HepG2 (cell line): ENCODE data around the gene OST4. TPM values are rescaled to one million over a fixed set of nuclear protein-coding genes. Genes with fewer than 3 reads are reported as not detected.
A peak's percentile ranks its signal among the peaks of the same experiment; 100 is the strongest.

ENCODE experiments used
- CCDC6 ChIP-seq: sonication (generic); formaldehyde crosslinking; IDR thresholded peaks from 2 replicates; pipeline ENCODE4 v1.8.1; 2022; ENCODE audit warnings: mild to moderate bottlenecking, missing genetic modification reagents, moderate library complexity
- CREM ChIP-seq, 2 experiments: sonication (generic) in 1 of 2; formaldehyde crosslinking in 1 of 2; IDR thresholded peaks; 2 replicates each; pipeline versions ENCODE4 v1.4.0 to v1.6.1; 2016 to 2020; ENCODE audit warnings: antibody characterized with exemption in 1 of 2, mild to moderate bottlenecking in 1 of 2, missing genetic modification reagents in 1 of 2
- DBP ChIP-seq: sonication (generic); formaldehyde crosslinking; IDR thresholded peaks from 2 replicates; pipeline ENCODE4 v1.4.0; 2020; ENCODE audit warnings: missing genetic modification reagents; ENCODE audit errors: not compliant biosample characterization
- DDIT3 ChIP-seq: sonication (generic); formaldehyde crosslinking; IDR thresholded peaks from 2 replicates; pipeline ENCODE4 v1.4.0; 2020; ENCODE audit warnings: mild to moderate bottlenecking, missing genetic modification reagents
- DRAP1 ChIP-seq: IDR thresholded peaks from 2 replicates; pipeline ENCODE4 v1.6.1; 2016; ENCODE audit warnings: missing genetic modification reagents, missing compliant biosample characterization
- GLMP ChIP-seq: sonication (generic); formaldehyde crosslinking; IDR thresholded peaks from 2 replicates; pipeline ENCODE4 v1.9.0; 2021; ENCODE audit warnings: missing genetic modification reagents, mild to moderate bottlenecking, borderline replicate concordance
- GRHL1 ChIP-seq: sonication (generic); formaldehyde crosslinking; conservative IDR thresholded peaks from 2 replicates; pipeline ENCODE4 v1.8.0; 2022; ENCODE audit warnings: missing genetic modification reagents
- HNRNPH1 ChIP-seq: fragments of 200-400 bp; formaldehyde crosslinking; optimal IDR thresholded peaks from 2 replicates; pipeline ENCODE3; 2017; ENCODE audit warnings: mild to moderate bottlenecking, low read depth, low read length
- JUND ChIP-seq: sonication (generic); formaldehyde crosslinking; IDR thresholded peaks from 2 replicates; pipeline ENCODE4 v1.8.0; 2022; ENCODE audit warnings: mild to moderate bottlenecking, missing genetic modification reagents
- MAF1 ChIP-seq: sonication (generic); formaldehyde crosslinking; IDR thresholded peaks from 2 replicates; pipeline ENCODE4 v1.5.0; 2020; ENCODE audit warnings: missing genetic modification reagents, borderline replicate concordance
- MLLT10 ChIP-seq: sonication (generic); formaldehyde crosslinking; IDR thresholded peaks from 2 replicates; pipeline ENCODE4 v1.4.0; 2020; ENCODE audit warnings: missing genetic modification reagents
- MXI1 ChIP-seq: IDR thresholded peaks from 3 replicates; pipeline ENCODE4 v1.6.1; 2012; ENCODE audit warnings: low read depth, low read length, inconsistent platforms, borderline replicate concordance
- NR1H2 ChIP-seq: sonication (generic); formaldehyde crosslinking; IDR thresholded peaks from 2 replicates; pipeline ENCODE4 v1.8.1; 2022; ENCODE audit warnings: low read depth, missing genetic modification reagents, borderline replicate concordance
- SALL1 ChIP-seq: sonication (generic); formaldehyde crosslinking; IDR thresholded peaks from 2 replicates; pipeline ENCODE4 v1.8.0; 2022; ENCODE audit warnings: mild to moderate bottlenecking, missing genetic modification reagents
- SRF ChIP-seq: IDR thresholded peaks from 2 replicates; pipeline ENCODE4 v1.6.1; 2011; ENCODE audit warnings: mild to moderate bottlenecking, low read depth, low read length, moderate library complexity
- TCF12 ChIP-seq, 2 experiments: fragments of 450-650 bp in 1 of 2; sonication (generic) in 1 of 2; formaldehyde crosslinking in 1 of 2; IDR thresholded peaks; 2 replicates each; pipeline versions ENCODE4 v1.6.1 to v1.8.0; 2017 to 2022; ENCODE audit warnings: antibody characterized with exemption in 1 of 2, mild to moderate bottlenecking in 1 of 2, missing genetic modification reagents in 1 of 2, moderate library complexity in 1 of 2
- ZFY ChIP-seq: sonication (generic); formaldehyde crosslinking; IDR thresholded peaks from 2 replicates; pipeline ENCODE4 v1.4.0; 2020; ENCODE audit warnings: missing genetic modification reagents
- ZNF275 ChIP-seq: sonication (generic); formaldehyde crosslinking; IDR thresholded peaks from 2 replicates; pipeline ENCODE4 v1.8.0; 2022; ENCODE audit warnings: missing genetic modification reagents, mild to moderate bottlenecking, inconsistent platforms, borderline replicate concordance
- ZNF30 ChIP-seq: sonication (generic); formaldehyde crosslinking; IDR thresholded peaks from 2 replicates; pipeline ENCODE4 v1.5.0; 2020; ENCODE audit warnings: mild to moderate bottlenecking, missing genetic modification reagents
- ZNF33B ChIP-seq: sonication (generic); formaldehyde crosslinking; IDR thresholded peaks from 2 replicates; pipeline ENCODE4 v1.5.1; 2020; ENCODE audit warnings: mild to moderate bottlenecking, missing genetic modification reagents
- ZNF44 ChIP-seq: sonication (generic); formaldehyde crosslinking; IDR thresholded peaks from 2 replicates; pipeline ENCODE4 v1.5.1; 2020; ENCODE audit warnings: mild to moderate bottlenecking, missing genetic modification reagents
- ZNF496 ChIP-seq: sonication (generic); formaldehyde crosslinking; IDR thresholded peaks from 2 replicates; pipeline ENCODE4 v1.8.1; 2023; ENCODE audit warnings: mild to moderate bottlenecking, moderate library complexity, missing genetic modification reagents; ENCODE audit not compliant: insufficient replicate concordance
- ZNF761 ChIP-seq: sonication (generic); formaldehyde crosslinking; conservative IDR thresholded peaks from 2 replicates; pipeline ENCODE4 v1.4.0; 2020; ENCODE audit warnings: mild to moderate bottlenecking, missing genetic modification reagents
- polyA plus RNA-seq, 8 experiments: library from polyadenylated mRNA; depleted of rRNA in 3 of 8; stranded (reverse) in 7 of 8; unstranded in 1 of 8; fragments of >200 nt; fragmentation: Illumina TruSeq in 4 of 8; extraction: Trizol in 4 of 8; gene quantifications; 2 replicates each; pipeline versions ENCODE4 v1.2.1 to v1.2.3, GENCODE V29; 2011 to 2016; ENCODE audit warnings: low read depth in 4 of 8, missing spikeins in 1 of 8, mixed read lengths in 1 of 8; ENCODE audit not compliant: insufficient read depth in 1 of 8
- total RNA-seq, 5 experiments: library from RNA; depleted of rRNA; stranded (reverse); fragments of >200 nt; fragmentation: Illumina TruSeq; extraction: Trizol; gene quantifications; 2 replicates each; pipeline ENCODE4 v1.2.3, GENCODE V29; 2016; ENCODE audit warnings: low read depth in 1 of 5

OST4 gene
- total and polyA plus RNA-seq, 2 of the 13 experiments (the other 11 are each of a cell fraction or from before 2014, with no cell fraction given), result 498 to 584 TPM

GRCh38 chr2:27050281-27050995, 21.0 kb downstream of the OST4 start (continued):
- TF ChIP-seq GRHL1 (CRISPR knock-in tag) (no peak; the same call in 1 of the 2 replicates), HNRNPH1 (no peak), ZNF275 (CRISPR knock-in tag) (peak; percentile 20; the same call in 1 of the 2 replicates), MAF1 (peak; percentile 98), GLMP (CRISPR knock-in tag) (0 out of 2 replicates have a peak, but pooled peaks have one; percentile 8), MXI1 (peak; percentile 68; the same call in 2 of the 3 replicates), DDIT3 (CRISPR knock-in tag) (no peak; the same call in 1 of the 2 replicates), SALL1 (CRISPR knock-in tag) (peak; percentile 50; the same call in 1 of the 2 replicates), ZNF44 (peak; percentile 90), ZNF496 (CRISPR knock-in tag) (no peak), ZNF33B (CRISPR knock-in tag) (peak; percentile 50; the same call in 1 of the 2 replicates), SRF (peak; percentile 57), JUND (CRISPR knock-in tag) (peak; percentile 59; the same call in 1 of the 2 replicates), ZFY (CRISPR knock-in tag) (peak; percentile 87), MLLT10 (no peak), CREM (IDR thresholded peaks at IDR 0.05) (0 out of 2 replicates have a peak, but pooled peaks have one; percentile 29), CREM (CRISPR knock-in tag; IDR thresholded peaks at IDR 0.05) (no peak), CCDC6 (CRISPR knock-in tag) (peak; percentile 89; the same call in 1 of the 2 replicates), DRAP1 (CRISPR knock-in tag) (peak; percentile 42; the same call in 1 of the 2 replicates), ZNF761 (no peak), NR1H2 (CRISPR knock-in tag) (peak; percentile 49; the same call in 1 of the 2 replicates), DBP (CRISPR knock-in tag) (no peak), ZNF30 (CRISPR knock-in tag) (no peak), TCF12 (IDR thresholded peaks at IDR 0.05) (no peak), TCF12 (CRISPR knock-in tag; IDR thresholded peaks at IDR 0.05) (no peak)
